ENCODE results near the gene INAVA. TPM values are rescaled to one million over a fixed set of nuclear protein-coding genes. Genes with fewer than 3 reads are reported as not detected.
A peak's percentile ranks its signal among the peaks of the same experiment; 100 is the strongest.

Gene INAVA
- total and polyA plus RNA-seq, 4 donors = 5.8 to 17.1 (median 9.3) TPM

DNA sequence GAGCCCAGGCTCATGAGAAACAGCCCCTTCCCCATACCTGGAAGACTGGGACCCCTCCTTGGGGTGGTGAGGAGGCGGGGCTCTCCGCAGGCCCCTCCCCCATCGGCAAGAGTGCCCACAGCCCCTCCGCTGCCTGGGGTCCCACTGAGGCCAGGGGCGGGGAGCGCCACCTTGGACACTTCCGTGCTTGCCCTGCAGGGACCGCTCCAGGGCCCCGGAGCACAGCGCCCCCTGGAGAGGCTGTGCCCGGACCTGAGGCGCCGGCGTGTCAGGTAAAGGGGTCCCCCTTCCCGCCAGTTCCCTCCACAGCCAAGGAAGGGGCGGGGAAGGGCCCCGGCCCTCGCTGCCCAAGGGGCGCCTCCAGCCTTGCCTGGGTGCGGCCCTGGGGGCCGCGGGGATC is 21.5 kb downstream of the INAVA start:
- 51 to 64% methylated on average over 15 to 22 of the region's 22 CpGs for WGBS, 2 donors
- Histone ChIP-seq H3K27me3 (ENCODE audit: control insufficient read depth in 3 of 3, insufficient read depth in 3 of 3, low read length in 2 of 3) (no peaks in the 10 kb centered on the region), H3K36me3 (ENCODE audit: control insufficient read depth in 4 of 4, insufficient read depth in 4 of 4, low read length in 4 of 4) (peaks cover 0 to 2% (median 0%) of the 10 kb centered on the region in 4 donors), H3K27ac (ENCODE audit: low read depth in 1 of 2, low read length in 1 of 2) (no peak overlapping the region), H3K4me1 (ENCODE audit: control insufficient read depth in 5 of 5, insufficient read depth in 5 of 5, low read length in 5 of 5) (no peaks in the 10 kb centered on the region), H3K9ac (ENCODE audit: insufficient read depth in 1 of 2, low read length in 2 of 2) (no peak overlapping the region), H3K9me3 (ENCODE audit: control insufficient read depth in 4 of 4, insufficient read depth in 3 of 4, low read length in 3 of 4) (no peaks in the 10 kb centered on the region), H3K4me3 (no peak overlapping the region)
- DNase-seq = no peak
- TF ChIP-seq, protein P1, sequence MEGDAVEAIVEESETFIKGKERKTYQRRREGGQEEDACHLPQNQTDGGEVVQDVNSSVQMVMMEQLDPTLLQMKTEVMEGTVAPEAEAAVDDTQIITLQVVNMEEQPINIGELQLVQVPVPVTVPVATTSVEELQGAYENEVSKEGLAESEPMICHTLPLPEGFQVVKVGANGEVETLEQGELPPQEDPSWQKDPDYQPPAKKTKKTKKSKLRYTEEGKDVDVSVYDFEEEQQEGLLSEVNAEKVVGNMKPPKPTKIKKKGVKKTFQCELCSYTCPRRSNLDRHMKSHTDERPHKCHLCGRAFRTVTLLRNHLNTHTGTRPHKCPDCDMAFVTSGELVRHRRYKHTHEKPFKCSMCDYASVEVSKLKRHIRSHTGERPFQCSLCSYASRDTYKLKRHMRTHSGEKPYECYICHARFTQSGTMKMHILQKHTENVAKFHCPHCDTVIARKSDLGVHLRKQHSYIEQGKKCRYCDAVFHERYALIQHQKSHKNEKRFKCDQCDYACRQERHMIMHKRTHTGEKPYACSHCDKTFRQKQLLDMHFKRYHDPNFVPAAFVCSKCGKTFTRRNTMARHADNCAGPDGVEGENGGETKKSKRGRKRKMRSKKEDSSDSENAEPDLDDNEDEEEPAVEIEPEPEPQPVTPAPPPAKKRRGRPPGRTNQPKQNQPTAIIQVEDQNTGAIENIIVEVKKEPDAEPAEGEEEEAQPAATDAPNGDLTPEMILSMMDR (IDR thresholded peaks at IDR 0.05; ENCODE audit: control extremely low read depth, extremely low read depth) = no peak
- ATAC-seq (ENCODE audit: insufficient read depth, low FRiP score) = no peak

DNA sequence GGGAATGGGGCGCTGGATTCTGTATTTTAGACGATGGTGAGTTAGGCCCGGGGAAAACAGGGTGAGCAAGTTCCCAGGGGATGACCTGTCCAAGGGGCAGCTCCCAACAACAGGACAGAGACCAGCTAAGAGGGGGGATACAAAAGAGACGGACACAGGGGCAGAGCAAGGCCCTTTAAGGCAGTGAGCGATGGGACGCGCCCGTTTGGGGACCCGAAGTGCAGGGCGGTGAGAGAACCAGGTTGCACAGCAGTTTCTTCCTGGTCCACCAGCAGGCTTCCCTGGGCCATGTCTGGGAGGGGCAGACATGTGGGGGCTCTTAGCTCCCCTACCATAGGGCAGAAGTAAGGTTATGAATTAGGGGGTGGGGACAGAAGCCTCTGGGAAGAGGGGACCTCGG is 22.0 kb downstream of the INAVA start:
- no peak overlapping the region for H3K9ac ChIP-seq (ENCODE audit: insufficient read depth in 1 of 2, low read length in 2 of 2)
- H3K36me3 ChIP-seq (ENCODE audit: control insufficient read depth in 4 of 4, insufficient read depth in 4 of 4, low read length in 4 of 4) = peaks cover 0 to 2% (median 0%) of the 10 kb centered on the region in 4 donors
- no peak for ATAC-seq (ENCODE audit: insufficient read depth, low FRiP score)
- H3K4me1 ChIP-seq (ENCODE audit: control insufficient read depth in 5 of 5, insufficient read depth in 5 of 5, low read length in 5 of 5) = no peaks in the 10 kb centered on the region
- H3K4me3 ChIP-seq = no peak overlapping the region
- DNase-seq = no peak
- 81 to 89% methylated on average over 11 of the region's 11 CpGs for WGBS, 2 donors
- no peaks in the 10 kb centered on the region for H3K9me3 ChIP-seq (ENCODE audit: control insufficient read depth in 4 of 4, insufficient read depth in 3 of 4, low read length in 3 of 4)
- no peak overlapping the region for H3K27ac ChIP-seq (ENCODE audit: low read depth in 1 of 2, low read length in 1 of 2)
- H3K27me3 ChIP-seq (ENCODE audit: control insufficient read depth in 3 of 3, insufficient read depth in 3 of 3, low read length in 2 of 3) = no peaks in the 10 kb centered on the region
- TF ChIP-seq, protein P1 (IDR thresholded peaks at IDR 0.05; ENCODE audit: control extremely low read depth, extremely low read depth) = no peak

DNA sequence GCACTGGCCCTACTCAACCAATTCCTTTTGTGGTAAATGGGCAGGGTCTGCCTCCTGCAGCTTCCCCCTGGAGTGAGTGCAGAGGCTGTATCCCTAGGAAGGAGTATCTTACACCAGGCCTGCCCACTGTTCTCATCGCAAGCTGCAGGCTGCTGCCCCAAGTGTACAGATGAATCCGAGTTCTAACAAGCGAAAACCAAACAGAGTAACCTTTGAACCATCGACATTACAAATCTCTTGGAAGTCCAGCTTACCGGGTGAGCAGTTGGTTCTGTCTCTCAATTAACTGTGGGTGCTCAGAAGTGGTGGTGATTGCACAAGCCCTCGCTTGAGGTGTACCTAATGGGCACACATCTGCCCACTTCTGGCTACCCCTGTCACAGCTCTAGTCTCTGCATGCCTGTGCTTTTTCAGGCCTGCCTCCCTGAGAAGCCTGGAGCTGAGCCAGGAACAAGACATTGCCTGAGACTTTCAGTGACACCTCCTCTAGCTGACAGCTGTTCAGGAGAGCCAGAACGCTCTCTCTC is 22.7 kb downstream of the INAVA start:
- peaks cover 0 to 2% (median 0%) of the 10 kb centered on the region in 4 donors for H3K36me3 ChIP-seq (ENCODE audit: control insufficient read depth in 4 of 4, insufficient read depth in 4 of 4, low read length in 4 of 4)
- no peak overlapping the region for H3K9ac ChIP-seq (ENCODE audit: insufficient read depth in 1 of 2, low read length in 2 of 2)
- no peaks in the 10 kb centered on the region for H3K9me3 ChIP-seq (ENCODE audit: control insufficient read depth in 4 of 4, insufficient read depth in 3 of 4, low read length in 3 of 4)
- H3K4me1 ChIP-seq (ENCODE audit: control insufficient read depth in 5 of 5, insufficient read depth in 5 of 5, low read length in 5 of 5) = no peaks in the 10 kb centered on the region
- H3K27me3 ChIP-seq (ENCODE audit: control insufficient read depth in 3 of 3, insufficient read depth in 3 of 3, low read length in 2 of 3) = no peaks in the 10 kb centered on the region
- H3K27ac ChIP-seq (ENCODE audit: low read depth in 1 of 2, low read length in 1 of 2) = no peak overlapping the region
- TF ChIP-seq, protein P1 (IDR thresholded peaks at IDR 0.05; ENCODE audit: control extremely low read depth, extremely low read depth) = no peak
- no peak overlapping the region for H3K4me3 ChIP-seq
- WGBS, 2 donors = 69 to 83% methylated on average over 7 of the region's 7 CpGs
- ATAC-seq (ENCODE audit: insufficient read depth, low FRiP score) (no peak), DNase-seq (peak; percentile 47 to 55 (median 54))

DNA sequence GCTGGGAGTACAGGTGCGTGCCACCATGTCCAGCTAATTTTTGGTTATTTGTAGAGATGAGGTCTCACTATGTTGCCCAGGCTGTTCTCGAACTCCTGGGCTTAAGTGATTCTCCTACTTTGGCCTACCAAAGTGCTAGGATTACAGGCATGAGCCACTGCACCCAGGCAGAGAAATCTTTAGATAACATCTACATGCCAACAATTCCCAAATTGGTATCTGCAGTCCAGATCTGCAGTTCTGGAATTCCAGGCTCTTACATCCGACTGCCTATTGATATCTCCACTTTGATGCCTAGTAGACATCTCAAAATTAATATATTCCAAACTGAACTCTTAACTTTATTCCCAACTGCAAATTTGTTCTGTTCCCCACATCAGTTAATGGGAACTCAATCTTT is 23.3 kb downstream of the INAVA start:
- no peak overlapping the region for H3K9ac ChIP-seq (ENCODE audit: insufficient read depth in 1 of 2, low read length in 2 of 2)
- TF ChIP-seq, protein P1 (IDR thresholded peaks at IDR 0.05; ENCODE audit: control extremely low read depth, extremely low read depth) = no peak
- H3K9me3 ChIP-seq (ENCODE audit: control insufficient read depth in 4 of 4, insufficient read depth in 3 of 4, low read length in 3 of 4) = no peaks in the 10 kb centered on the region
- no peaks in the 10 kb centered on the region for H3K27me3 ChIP-seq (ENCODE audit: control insufficient read depth in 3 of 3, insufficient read depth in 3 of 3, low read length in 2 of 3)
- 94 to 100% methylated on average over 3 of the region's 3 CpGs for WGBS, 2 donors
- H3K36me3 ChIP-seq (ENCODE audit: control insufficient read depth in 4 of 4, insufficient read depth in 4 of 4, low read length in 4 of 4) = no peaks in the 10 kb centered on the region
- H3K4me1 ChIP-seq (ENCODE audit: control insufficient read depth in 5 of 5, insufficient read depth in 5 of 5, low read length in 5 of 5) = no peaks in the 10 kb centered on the region
- DNase-seq = no peak
- no peak overlapping the region for H3K4me3 ChIP-seq
- H3K27ac ChIP-seq (ENCODE audit: low read depth in 1 of 2, low read length in 1 of 2) = no peak overlapping the region
- no peak for ATAC-seq (ENCODE audit: insufficient read depth, low FRiP score)

All from lung (tissue), 12 donors.